Urinary bladder (tissue), 4 donors: Measurements from ENCODE around the gene ALOX12B. TPM values are rescaled to one million over a fixed set of nuclear protein-coding genes. Genes with fewer than 3 reads are reported as not detected.
"Not testable (repeated sequence)": the region's sequence is repeated elsewhere in the genome, so short reads cannot be mapped to it uniquely, and the experiment has no call there.

Experiments used
- DNase-seq: peaks from one replicate; pipeline ENCODE4 v3.0.0-alpha.2; 2015; ENCODE audit errors: extremely low spot score
- H3K27ac ChIP-seq: one replicate; pipeline ENCODE4 v1.5.1; 2013; ENCODE audit warnings: low read depth, mild to moderate bottlenecking, moderate library complexity
- H3K36me3 ChIP-seq: one replicate; pipeline ENCODE4 v1.6.1; 2013; ENCODE audit warnings: mild to moderate bottlenecking, moderate library complexity; ENCODE audit not compliant: insufficient read depth
- H3K4me1 ChIP-seq: one replicate; pipeline ENCODE4 v1.6.1; 2013; ENCODE audit warnings: mild to moderate bottlenecking, moderate library complexity; ENCODE audit not compliant: insufficient read depth
- H3K4me3 ChIP-seq: one replicate; pipeline ENCODE4 v1.5.1; 2013; ENCODE audit warnings: low read depth, low read length
- WGBS: extraction: QIAGEN DNeasy Blood & Tissue Kit; methylation state at CpG from one replicate; pipeline ENCODE4 v1.1.7; 2013; 5-methylcytosine and 5-hydroxymethylcytosine counted together
- polyA plus RNA-seq: library from polyadenylated mRNA; stranded (reverse); fragments of 200-250 nt; gene quantifications from one replicate; pipeline ENCODE4 v1.2.3, GENCODE V29; 2013
- total RNA-seq: library from RNA; depleted of rRNA; stranded (reverse); fragments of >200 nt; gene quantifications from one replicate; pipeline ENCODE4 v1.2.3, GENCODE V29; 2014
- donor health status: healthy with polysubstance abuse.
- donor health status: healthy.

The ALOX12B gene
- total and polyA plus RNA-seq, 2 donors: 0.11 TPM; not detected in 1

DNA sequence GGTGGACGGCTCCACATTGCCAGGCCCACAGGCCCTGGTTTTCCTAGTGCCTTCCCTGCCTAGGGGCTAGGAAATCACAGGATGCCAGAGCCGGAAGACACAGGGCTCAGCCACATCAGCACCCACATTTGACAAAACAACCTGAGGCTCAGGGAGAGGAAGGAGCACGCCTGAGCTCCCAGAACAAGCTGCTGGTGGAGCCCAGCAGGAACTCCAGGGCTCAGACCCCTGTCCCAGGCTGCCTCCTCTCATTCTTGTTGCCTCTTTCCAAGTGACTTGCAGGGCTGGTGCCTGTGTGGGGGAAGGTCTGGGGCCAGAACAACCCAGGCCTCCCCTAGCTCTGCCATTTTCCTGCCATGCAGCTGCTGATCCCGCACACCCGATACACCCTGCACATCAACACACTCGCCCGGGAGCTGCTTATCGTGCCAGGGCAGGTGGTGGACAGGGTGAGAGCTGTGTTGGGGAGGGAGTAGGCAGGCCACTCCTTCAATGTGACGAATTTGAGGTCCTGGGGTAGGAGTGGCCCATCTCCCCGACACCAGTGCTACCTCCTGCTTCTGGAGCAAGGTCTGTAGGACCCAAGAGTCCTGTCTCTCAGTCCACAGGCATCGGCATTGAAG lies 41.1 kb downstream of the ALOX12B start:
- DNase-seq: no peak
- no peak overlapping the region for H3K4me3 ChIP-seq
- 86% methylated on average over 11 of the region's 11 CpGs for WGBS
- H3K36me3 ChIP-seq: no peaks in the 10 kb centered on the region
- no peaks in the 10 kb centered on the region for H3K4me1 ChIP-seq
- no peak overlapping the region for H3K27ac ChIP-seq

DNA sequence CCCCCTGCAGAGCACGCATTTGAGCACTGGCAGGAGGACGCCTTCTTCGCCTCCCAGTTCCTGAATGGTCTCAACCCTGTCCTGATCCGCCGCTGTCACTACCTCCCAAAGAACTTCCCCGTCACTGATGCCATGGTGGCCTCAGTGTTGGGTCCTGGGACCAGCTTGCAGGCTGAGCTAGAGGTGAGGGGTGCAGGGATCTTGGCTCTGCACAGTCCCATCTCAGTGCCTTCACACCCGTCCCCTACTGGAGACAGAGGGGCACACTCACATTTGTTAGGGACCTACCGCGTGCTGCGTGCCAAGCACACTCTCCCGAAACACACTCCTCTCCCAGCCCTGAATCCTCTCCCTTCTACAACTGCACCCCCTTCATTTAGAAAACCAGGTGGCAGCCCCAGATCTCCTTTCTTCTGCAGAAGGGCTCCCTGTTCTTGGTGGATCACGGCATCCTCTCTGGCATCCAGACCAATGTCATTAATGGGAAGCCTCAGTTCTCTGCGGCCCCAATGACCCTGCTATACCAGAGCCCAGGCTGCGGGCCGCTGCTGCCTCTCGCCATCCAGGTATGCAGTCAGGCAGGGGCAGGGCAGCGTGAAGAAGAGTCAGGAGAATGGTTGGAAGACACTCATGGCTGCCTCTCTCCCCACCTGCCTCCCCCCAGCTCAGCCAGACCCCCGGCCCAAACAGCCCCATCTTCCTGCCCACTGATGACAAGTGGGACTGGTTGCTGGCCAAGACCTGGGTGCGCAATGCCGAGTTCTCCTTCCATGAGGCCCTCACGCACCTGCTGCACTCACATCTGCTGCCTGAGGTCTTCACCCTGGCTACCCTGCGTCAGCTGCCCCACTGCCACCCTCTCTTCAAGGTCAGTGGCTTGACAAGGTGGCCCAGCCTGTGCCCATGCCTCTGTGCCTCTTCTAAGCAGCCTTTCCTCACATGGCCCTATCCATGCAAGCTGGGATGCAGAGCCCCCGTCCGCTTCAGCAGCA lies 42.4 kb downstream of the ALOX12B start:
- H3K4me1 ChIP-seq: no peaks in the 10 kb centered on the region
- H3K36me3 ChIP-seq: no peaks in the 10 kb centered on the region
- no peak for DNase-seq
- WGBS: 81% methylated on average over 24 of the region's 24 CpGs
- H3K27ac ChIP-seq: no peak overlapping the region
- no peak overlapping the region for H3K4me3 ChIP-seq

DNA sequence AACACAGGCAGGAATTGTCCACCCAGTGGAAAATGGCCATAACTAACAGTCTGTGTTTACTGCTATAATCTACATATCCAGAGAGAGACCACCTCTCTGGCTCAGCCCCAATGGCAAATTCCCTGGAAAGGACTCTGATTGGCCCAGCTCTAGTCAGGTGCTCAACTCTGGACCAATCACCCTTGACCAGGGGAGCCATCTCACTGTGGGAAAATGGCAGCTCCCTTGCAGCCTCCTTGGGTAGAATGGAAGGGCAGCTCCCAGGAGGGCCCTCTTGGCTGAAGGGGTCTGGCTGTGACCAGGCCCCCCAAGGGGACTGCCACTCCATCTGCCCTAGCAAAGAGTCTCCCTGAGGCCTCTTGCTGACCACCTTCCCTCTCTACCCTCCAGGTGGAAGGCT lies 45.5 kb downstream of the ALOX12B start:
- no peak overlapping the region for H3K4me3 ChIP-seq
- H3K27ac ChIP-seq: no peak overlapping the region
- H3K36me3 ChIP-seq: no peaks in the 10 kb centered on the region
- H3K4me1 ChIP-seq: no peaks in the 10 kb centered on the region
- no peak for DNase-seq

- 63% methylated on average over 8 of the region's 8 CpGs for WGBS
- Histone ChIP-seq H3K4me3 (no peak overlapping the region), H3K4me1 (no peaks in the 10 kb centered on the region), H3K27ac (no peak overlapping the region), H3K36me3 (no peaks in the 10 kb centered on the region)
- no peak for DNase-seq
Measured at GRCh38 chr17:8041249-8041928, 46.1 kb downstream of the ALOX12B start.

DNA sequence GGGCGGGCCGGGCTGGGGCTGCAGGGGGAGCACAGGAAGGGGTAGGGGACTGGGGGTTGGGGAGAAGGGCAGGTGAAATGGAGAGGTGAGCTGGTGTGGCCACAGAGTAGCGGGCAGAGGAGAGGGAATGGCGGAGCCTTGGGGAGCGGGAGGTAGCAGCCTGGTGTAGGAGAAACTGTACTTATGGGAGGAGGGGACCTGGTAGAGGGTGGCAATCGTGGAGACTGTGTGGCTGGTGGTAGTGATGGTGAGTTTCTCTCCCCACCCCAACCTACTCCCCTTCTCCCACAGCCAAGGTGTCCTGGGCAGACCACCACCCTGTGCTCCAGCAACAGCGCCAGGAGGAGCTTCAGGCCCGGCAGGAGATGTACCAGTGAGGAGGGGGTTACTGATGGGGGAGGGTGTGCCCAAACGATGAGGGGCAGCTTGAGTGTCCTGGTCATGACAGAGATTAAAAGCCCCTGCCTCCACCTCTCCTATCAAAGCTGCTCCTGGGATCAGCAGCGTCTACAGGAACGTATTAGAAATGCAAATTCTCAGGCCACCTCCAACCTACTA lies 47.8 kb downstream of the ALOX12B start:
- whole genome bisulfite sequencing: 58% methylated on average over 11 of the region's 11 CpGs
- no peaks in the 10 kb centered on the region for H3K4me1 ChIP-seq
- no peak overlapping the region for H3K27ac ChIP-seq
- no peak overlapping the region for H3K4me3 ChIP-seq
- no peak for DNase-seq
- H3K36me3 ChIP-seq: no peaks in the 10 kb centered on the region

DNA sequence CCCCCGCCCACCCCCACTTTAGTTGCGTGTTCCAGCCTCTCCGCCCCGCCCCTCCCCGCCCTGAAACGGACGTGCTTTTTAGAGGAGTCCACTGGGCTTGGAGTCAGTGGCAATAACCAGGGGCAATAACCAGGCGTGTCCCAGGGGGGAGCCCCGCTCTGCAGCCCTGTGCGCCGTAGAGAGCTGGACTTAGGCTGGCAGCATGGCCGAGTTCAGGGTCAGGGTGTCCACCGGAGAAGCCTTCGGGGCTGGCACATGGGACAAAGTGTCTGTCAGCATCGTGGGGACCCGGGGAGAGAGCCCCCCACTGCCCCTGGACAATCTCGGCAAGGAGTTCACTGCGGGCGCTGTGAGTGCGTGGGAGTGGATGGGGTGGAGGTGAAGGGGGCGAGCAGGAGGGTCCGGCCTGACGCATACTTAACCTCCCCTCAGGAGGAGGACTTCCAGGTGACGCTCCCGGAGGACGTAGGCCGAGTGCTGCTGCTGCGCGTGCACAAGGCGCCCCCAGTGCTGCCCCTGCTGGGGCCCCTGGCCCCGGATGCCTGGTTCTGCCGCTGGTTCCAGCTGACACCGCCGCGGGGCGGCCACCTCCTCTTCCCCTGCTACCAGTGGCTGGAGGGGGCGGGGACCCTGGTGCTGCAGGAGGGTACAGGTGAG lies 48.4 kb downstream of the ALOX12B start, which contains the start of gene ALOX15B:
TSS of gene ALOX15B (plus strand) at position 106 of the 657 bp plus-strand sequence. CDS start at position 203, 97 bp downstream.
- H3K4me3 ChIP-seq: no peak within 1 kb of the TSS
- H3K4me1 ChIP-seq: no peaks in the 10 kb centered on the region
- no peak within 1 kb of the TSS for H3K27ac ChIP-seq
- DNase-seq: no peak
- 14% methylated on average over 37 of the region's 37 CpGs for WGBS
- no peaks in the 10 kb centered on the region for H3K36me3 ChIP-seq

DNA sequence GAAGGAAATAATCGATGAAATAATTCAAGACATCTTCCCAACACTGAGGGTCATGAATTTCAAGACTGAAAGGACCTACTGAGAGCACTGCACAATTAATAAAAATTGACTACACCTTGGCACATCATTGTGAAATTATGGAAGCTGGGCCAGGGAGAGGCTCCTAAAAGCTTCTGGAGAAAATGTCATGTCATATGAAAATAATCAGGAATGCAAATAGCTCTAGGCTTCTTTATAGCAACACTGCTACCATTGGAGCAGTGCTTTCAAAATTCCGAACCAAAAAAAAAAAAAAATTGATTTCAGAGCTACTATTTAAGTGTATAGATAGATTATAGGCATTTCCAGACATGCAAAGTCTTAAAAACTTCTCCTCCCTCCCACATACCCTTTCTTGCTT lies 55.1 kb downstream of the ALOX12B start:
- Histone ChIP-seq H3K36me3 (no peaks in the 10 kb centered on the region), H3K4me1 (no peaks in the 10 kb centered on the region), H3K27ac (no peak overlapping the region), H3K4me3 (no peak overlapping the region)
- 83% methylated on average over 2 of the region's 2 CpGs for WGBS
- DNase-seq: no peak

DNA sequence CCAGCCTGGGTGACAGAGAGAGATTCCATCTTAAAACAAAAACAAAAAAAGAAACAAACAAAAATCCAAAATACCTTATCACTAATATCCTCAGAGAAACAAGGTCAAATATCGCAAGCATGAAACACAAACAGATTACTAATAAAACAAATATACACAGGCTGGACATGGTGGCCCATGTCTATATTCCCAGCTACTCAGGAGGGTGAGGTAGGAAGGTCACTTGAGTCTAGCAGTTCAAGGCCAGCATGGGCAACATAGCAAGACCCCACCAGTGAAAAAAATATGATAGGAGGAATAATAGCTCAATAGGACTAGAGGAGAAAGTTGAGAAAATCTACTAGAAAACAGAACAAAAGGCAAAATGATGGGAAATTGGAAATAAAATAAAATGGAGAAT lies 55.6 kb downstream of the ALOX12B start:
- DNase-seq: no peak
- H3K27ac ChIP-seq: no peak overlapping the region
- no peaks in the 10 kb centered on the region for H3K36me3 ChIP-seq
- 83% methylated on average over 1 of the region's 1 CpG for WGBS
- H3K4me3 ChIP-seq: no peak overlapping the region
- no peaks in the 10 kb centered on the region for H3K4me1 ChIP-seq

GRCh38 chr17:8031261-8031661 lies 56.3 kb downstream of the ALOX12B start:
- H3K27ac ChIP-seq: no peak overlapping the region
- 56% methylated on average over 6 of the region's 6 CpGs for WGBS
- DNase-seq: no peak
- H3K36me3 ChIP-seq: no peaks in the 10 kb centered on the region
- no peaks in the 10 kb centered on the region for H3K4me1 ChIP-seq
- no peak overlapping the region for H3K4me3 ChIP-seq

GRCh38 chr17:8029121-8029520 lies 58.4 kb downstream of the ALOX12B start:
- DNase-seq: no peak
- Histone ChIP-seq H3K4me3 (no peak overlapping the region), H3K27ac (no peak overlapping the region), H3K4me1 (no peaks in the 10 kb centered on the region), H3K36me3 (no peaks in the 10 kb centered on the region)
- WGBS: 65% methylated on average over 5 of the region's 5 CpGs

DNA sequence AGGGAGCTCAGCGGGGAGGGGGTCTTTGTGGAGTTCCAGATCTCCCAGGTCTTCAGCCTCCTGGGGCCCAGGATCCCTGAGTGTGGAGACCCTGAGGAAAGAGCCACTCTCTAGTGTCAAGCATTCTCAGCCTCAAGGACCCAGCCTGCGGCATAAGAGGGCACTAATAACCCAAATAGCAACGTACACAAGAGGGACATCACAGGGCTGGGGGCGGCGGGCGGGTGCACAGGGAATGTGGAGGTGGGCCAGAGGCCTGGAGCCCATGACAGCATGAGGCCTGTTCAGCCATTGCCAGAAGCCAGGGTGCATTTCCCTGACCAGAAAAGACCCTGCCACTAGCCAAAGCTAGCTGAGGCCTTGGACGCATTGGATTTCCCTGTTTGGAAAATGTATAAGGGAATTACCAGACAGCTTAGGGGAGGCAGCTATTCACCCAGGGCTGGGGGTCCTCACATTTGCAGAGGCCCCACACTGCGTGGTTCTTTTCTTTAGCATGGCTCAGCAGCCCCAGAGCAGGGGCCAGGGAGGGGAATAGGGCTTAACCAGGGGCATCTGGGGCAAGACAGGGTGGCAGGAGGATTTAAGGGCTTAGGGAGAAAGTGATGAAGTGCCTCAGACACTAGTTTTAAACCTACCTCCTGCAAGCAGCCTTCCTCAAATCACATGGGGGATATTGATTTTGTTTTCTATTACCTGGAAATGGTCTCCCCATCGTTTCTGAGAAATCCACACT lies 62.2 kb downstream of the ALOX12B start:
- no peaks in the 10 kb centered on the region for H3K36me3 ChIP-seq
- no peak overlapping the region for H3K27ac ChIP-seq
- no peaks in the 10 kb centered on the region for H3K4me1 ChIP-seq
- WGBS: 72% methylated on average over 9 of the region's 9 CpGs
- H3K4me3 ChIP-seq: no peak overlapping the region
- DNase-seq: no peak

DNA sequence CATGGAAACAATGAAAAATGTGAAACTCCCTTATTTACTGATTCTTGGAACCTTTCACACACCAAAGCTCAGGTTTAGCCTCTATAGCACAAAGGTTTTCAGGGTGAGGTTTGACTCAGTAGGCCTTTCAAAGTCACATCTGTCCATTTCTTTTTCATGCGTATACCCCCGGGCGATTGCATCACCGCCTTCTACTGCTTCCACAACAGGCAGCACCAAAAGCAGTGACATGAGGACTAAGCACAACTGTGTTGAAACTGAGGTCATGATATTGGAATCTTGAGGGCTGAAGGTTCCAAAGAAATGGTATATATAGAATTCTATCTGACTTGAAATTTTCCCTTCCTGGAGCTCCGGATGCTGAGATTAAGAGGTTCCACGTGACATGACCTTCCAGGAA lies 63.4 kb downstream of the ALOX12B start:
- H3K27ac ChIP-seq, DNase-seq, H3K36me3 ChIP-seq, H3K4me3 ChIP-seq, H3K4me1 ChIP-seq: not testable (repeated sequence)
- WGBS: 76% methylated on average over 6 of the region's 6 CpGs
